ENCODE measurements around the gene NDOR1. TPM values are rescaled to one million over a fixed set of nuclear protein-coding genes. Genes with fewer than 3 reads are reported as not detected.

Gene NDOR1
- total RNA-seq, 1 donor from 2014 or later: 42.4 TPM

- Mint-ChIP-seq H3K36me3 (ENCODE audit: low read depth) (peaks cover 17% of the 10 kb centered on the region), H3K4me1 (ENCODE audit: low read depth) (peaks cover 20% of the 10 kb centered on the region), H3K9me3 (no peaks in the 10 kb centered on the region), H3K27me3 (ENCODE audit: insufficient read depth) (no peaks in the 10 kb centered on the region), H3K27ac (no peak overlapping the region), H3K4me3 (no peak overlapping the region)
- intact Hi-C loops (cut with micrococcal nuclease): no loop called here
- DNase-seq (ENCODE audit: low spot score): no peak
These were observed 41.8 kb downstream of the NDOR1 start for GRCh38 chr9:137247135-137247915.

- H3K9me3 Mint-ChIP-seq: no peaks in the 10 kb centered on the region
- H3K36me3 Mint-ChIP-seq (ENCODE audit: low read depth): peaks cover 12% of the 10 kb centered on the region
- H3K4me1 Mint-ChIP-seq (ENCODE audit: low read depth): peaks cover 15% of the 10 kb centered on the region
- DNase-seq (ENCODE audit: low spot score): no peak
- H3K27me3 Mint-ChIP-seq (ENCODE audit: insufficient read depth): no peaks in the 10 kb centered on the region
- no peak overlapping the region for H3K4me3 Mint-ChIP-seq
- intact Hi-C loops (cut with micrococcal nuclease): no loop called here
- H3K27ac Mint-ChIP-seq: no peak overlapping the region
These were observed 42.3 kb downstream of the NDOR1 start for GRCh38 chr9:137247916-137248175.

- intact Hi-C loops (cut with micrococcal nuclease): no loop called here
- peaks cover 5% of the 10 kb centered on the region for H3K4me1 Mint-ChIP-seq (ENCODE audit: low read depth)
- no peaks in the 10 kb centered on the region for H3K36me3 Mint-ChIP-seq (ENCODE audit: low read depth)
- no peaks in the 10 kb centered on the region for H3K9me3 Mint-ChIP-seq
- no peak overlapping the region for H3K27ac Mint-ChIP-seq
- H3K27me3 Mint-ChIP-seq (ENCODE audit: insufficient read depth): peaks cover 2% of the 10 kb centered on the region
- H3K4me3 Mint-ChIP-seq: no peak overlapping the region
- no peak for DNase-seq (ENCODE audit: low spot score)
These were observed 45.1 kb downstream of the NDOR1 start for GRCh38 chr9:137250329-137251193.

DNA sequence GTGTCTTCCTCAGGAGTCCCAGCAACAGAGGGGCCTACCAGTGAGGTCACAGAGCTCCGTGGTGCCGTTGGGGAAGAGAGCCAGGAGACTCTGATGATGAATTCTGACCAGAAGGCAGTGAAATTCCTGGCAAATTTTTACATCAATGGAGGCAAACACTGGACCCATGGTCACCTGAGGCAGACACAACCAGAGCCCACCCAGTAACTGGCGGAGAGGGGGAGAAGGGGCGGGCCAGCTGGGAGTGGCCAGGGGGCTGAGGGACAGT, 45.6 kb downstream of the NDOR1 start, which contains the start of gene STPG3:
TSS of gene STPG3 (plus strand) at position 93 of the 268 bp plus-strand sequence. CDS start at position 94, 1 bp downstream.
- H3K27ac Mint-ChIP-seq: no peak within 1 kb of the TSS
- no peak within 1 kb of the TSS for H3K4me3 Mint-ChIP-seq
- intact Hi-C loops (cut with micrococcal nuclease): no loop called here
- H3K4me1 Mint-ChIP-seq (ENCODE audit: low read depth): peaks cover 5% of the 10 kb centered on the region
- no peak for DNase-seq (ENCODE audit: low spot score)
- no peaks in the 10 kb centered on the region for H3K9me3 Mint-ChIP-seq
- peaks cover 2% of the 10 kb centered on the region for H3K27me3 Mint-ChIP-seq (ENCODE audit: insufficient read depth)
- no peaks in the 10 kb centered on the region for H3K36me3 Mint-ChIP-seq (ENCODE audit: low read depth)

DNA sequence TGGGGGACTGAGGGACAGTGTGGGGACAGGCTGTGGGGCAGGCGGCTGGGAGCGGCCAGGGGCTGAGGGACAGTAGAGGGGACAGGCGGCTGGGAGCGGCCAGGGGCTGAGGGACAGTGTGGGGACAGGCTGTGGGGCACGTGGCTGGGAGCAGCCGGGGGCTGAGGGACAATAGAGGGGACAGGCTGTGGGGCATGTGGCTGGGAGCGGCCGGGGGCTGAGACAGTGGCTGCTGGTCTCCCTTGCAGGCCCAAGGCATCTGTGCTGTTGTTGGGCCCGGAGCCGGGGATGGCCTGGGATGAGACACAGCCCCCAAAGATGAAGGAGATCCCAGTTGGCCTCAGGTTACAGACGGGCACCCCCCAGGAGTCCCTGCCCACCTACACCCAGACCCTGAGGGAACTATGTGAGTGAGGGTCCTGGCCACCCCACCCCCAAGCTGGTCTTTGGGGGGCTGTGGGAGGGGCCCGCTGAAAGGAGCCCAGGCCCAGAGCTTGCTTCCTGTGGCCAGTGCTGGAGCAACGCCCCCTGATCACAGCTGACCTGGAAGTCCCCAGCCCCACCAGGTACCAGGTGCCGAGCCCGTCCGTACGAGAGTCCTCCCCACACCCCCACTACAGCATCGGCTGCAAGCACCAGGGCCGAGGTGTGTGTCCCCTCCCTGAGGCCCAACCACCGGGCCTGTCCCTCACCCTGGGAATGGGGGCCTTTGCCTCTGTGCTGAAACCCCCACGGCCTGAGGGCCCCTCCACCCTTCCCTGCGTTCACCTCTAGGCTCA, 46.2 kb downstream of the NDOR1 start:
- H3K9me3 Mint-ChIP-seq: no peaks in the 10 kb centered on the region
- no peak overlapping the region for H3K4me3 Mint-ChIP-seq
- H3K36me3 Mint-ChIP-seq (ENCODE audit: low read depth): no peaks in the 10 kb centered on the region
- no peak for DNase-seq (ENCODE audit: low spot score)
- intact Hi-C loops (cut with micrococcal nuclease): no loop called here
- H3K27me3 Mint-ChIP-seq (ENCODE audit: insufficient read depth): peaks cover 2% of the 10 kb centered on the region
- peaks cover 5% of the 10 kb centered on the region for H3K4me1 Mint-ChIP-seq (ENCODE audit: low read depth)
- no peak overlapping the region for H3K27ac Mint-ChIP-seq

- H3K4me3 Mint-ChIP-seq: no peak overlapping the region
- intact Hi-C loops (cut with micrococcal nuclease): no loop called here
- H3K36me3 Mint-ChIP-seq (ENCODE audit: low read depth): no peaks in the 10 kb centered on the region
- peaks cover 2% of the 10 kb centered on the region for H3K27me3 Mint-ChIP-seq (ENCODE audit: insufficient read depth)
- H3K4me1 Mint-ChIP-seq (ENCODE audit: low read depth): peaks cover 5% of the 10 kb centered on the region
- H3K27ac Mint-ChIP-seq: no peak overlapping the region
- no peak for DNase-seq (ENCODE audit: low spot score)
- no peaks in the 10 kb centered on the region for H3K9me3 Mint-ChIP-seq
These were observed 47.3 kb downstream of the NDOR1 start for GRCh38 chr9:137252555-137253506.

- DNase-seq (ENCODE audit: low spot score): no peak
- H3K27ac Mint-ChIP-seq: peak overlapping the region; percentile 87
- H3K4me3 Mint-ChIP-seq: peak overlapping the region; percentile 87
- peaks cover 5% of the 10 kb centered on the region for H3K4me1 Mint-ChIP-seq (ENCODE audit: low read depth)
- intact Hi-C loops (cut with micrococcal nuclease): no loop called here
- no peaks in the 10 kb centered on the region for H3K9me3 Mint-ChIP-seq
- peaks cover 3% of the 10 kb centered on the region for H3K36me3 Mint-ChIP-seq (ENCODE audit: low read depth)
- peaks cover 2% of the 10 kb centered on the region for H3K27me3 Mint-ChIP-seq (ENCODE audit: insufficient read depth)
These were observed 48.5 kb downstream of the NDOR1 start for GRCh38 chr9:137253717-137254623.

- Mint-ChIP-seq H3K27ac (peak within 1 kb of the TSS; percentile 87), H3K9me3 (no peaks in the 10 kb centered on the region), H3K36me3 (ENCODE audit: low read depth) (peaks cover 7% of the 10 kb centered on the region), H3K27me3 (ENCODE audit: insufficient read depth) (peaks cover 2% of the 10 kb centered on the region), H3K4me3 (peak within 1 kb of the TSS; percentile 90), H3K4me1 (ENCODE audit: low read depth) (peaks cover 5% of the 10 kb centered on the region)
- DNase-seq (ENCODE audit: low spot score): peak; percentile 97
- intact Hi-C loops (cut with micrococcal nuclease): loop anchor here (1.0 kb wide), 6 partner anchors 14 to 296 kb away; partner anchors contain the start of genes ANAPC2, MRPL41, NDOR1 and SSNA1
These were observed 49.3 kb downstream of the NDOR1 start, which contains the start of gene NELFB for GRCh38 chr9:137254624-137255447. NELFB (plus strand) TSS chr9:137255327.

GRCh38 chr9:137255448-137256114, 50.1 kb downstream of the NDOR1 start:
- no peaks in the 10 kb centered on the region for H3K9me3 Mint-ChIP-seq
- H3K27ac Mint-ChIP-seq: peak overlapping the region; percentile 70
- H3K4me3 Mint-ChIP-seq: peak overlapping the region; percentile 90
- no peak for DNase-seq (ENCODE audit: low spot score)
- peaks cover 7% of the 10 kb centered on the region for H3K36me3 Mint-ChIP-seq (ENCODE audit: low read depth)
- peaks cover 5% of the 10 kb centered on the region for H3K4me1 Mint-ChIP-seq (ENCODE audit: low read depth)
- intact Hi-C loops (cut with micrococcal nuclease): loop anchor here (1.0 kb wide), 6 partner anchors 14 to 296 kb away; partner anchors contain the start of genes ANAPC2, MRPL41, NDOR1 and SSNA1
- peaks cover 2% of the 10 kb centered on the region for H3K27me3 Mint-ChIP-seq (ENCODE audit: insufficient read depth)

GRCh38 chr9:137256362-137256761, 50.9 kb downstream of the NDOR1 start:
- Mint-ChIP-seq H3K4me3 (peak overlapping the region; percentile 90), H3K4me1 (ENCODE audit: low read depth) (peaks cover 5% of the 10 kb centered on the region), H3K36me3 (ENCODE audit: low read depth) (peaks cover 7% of the 10 kb centered on the region), H3K9me3 (no peaks in the 10 kb centered on the region), H3K27ac (no peak overlapping the region), H3K27me3 (ENCODE audit: insufficient read depth) (peaks cover 2% of the 10 kb centered on the region)
- no peak for DNase-seq (ENCODE audit: low spot score)
- intact Hi-C loops (cut with micrococcal nuclease): no loop called here

All from activated T-helper 1 cell treated with anti-CD3 and anti-CD28 coated beads, Interleukin-12 subunit alpha, Interleukin-12 subunit beta, Interleukin-2, Interleukin-4 antibody, amounts not matched to agents 30 ng/mL and 10 ng/mL and 1 ng/mL, durations not matched to agents 14 hours and 24 hours and 36 hours (primary cell).